Fibroblast of skin of scalp (primary cell): ENCODE data around the gene ACAA1.

Experiments used
- DNase-seq: peaks from one replicate; pipeline ENCODE4 v3.0.0-alpha.2; 2013

ACAA1 gene

DNA sequence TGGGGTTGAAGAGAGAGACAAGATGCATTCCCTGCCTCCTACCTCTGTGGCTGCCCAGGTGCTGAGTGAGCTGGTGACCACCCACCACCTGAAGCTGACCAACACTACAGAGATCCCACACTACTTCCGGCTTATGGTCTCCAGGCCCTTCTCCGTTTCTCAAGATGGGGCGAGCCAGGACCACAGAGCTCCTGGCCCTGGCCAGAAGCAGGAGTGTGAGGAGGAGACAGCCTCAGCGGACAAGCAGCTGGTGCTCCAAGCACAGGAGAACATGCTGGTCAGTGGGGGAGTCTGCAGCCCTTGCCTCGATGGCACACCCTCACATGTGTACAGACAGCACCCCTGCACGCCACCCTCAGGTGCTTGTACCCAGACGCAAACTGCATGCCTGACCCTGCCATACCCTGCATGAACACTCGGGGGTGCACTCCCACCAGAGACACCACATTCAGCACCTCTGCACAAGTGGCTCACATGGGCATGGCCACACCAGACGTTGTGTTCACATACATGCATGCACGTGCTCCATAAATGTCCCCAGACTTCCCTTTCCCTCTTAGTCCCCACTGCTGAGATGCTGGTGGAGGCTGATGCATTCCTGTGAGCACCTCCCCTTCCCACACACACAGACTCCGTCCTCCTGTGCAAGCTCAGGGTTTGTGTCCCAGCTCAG lies 19.0 kb downstream of the ACAA1 start:
- DNase-seq = peak; percentile 53

DNA sequence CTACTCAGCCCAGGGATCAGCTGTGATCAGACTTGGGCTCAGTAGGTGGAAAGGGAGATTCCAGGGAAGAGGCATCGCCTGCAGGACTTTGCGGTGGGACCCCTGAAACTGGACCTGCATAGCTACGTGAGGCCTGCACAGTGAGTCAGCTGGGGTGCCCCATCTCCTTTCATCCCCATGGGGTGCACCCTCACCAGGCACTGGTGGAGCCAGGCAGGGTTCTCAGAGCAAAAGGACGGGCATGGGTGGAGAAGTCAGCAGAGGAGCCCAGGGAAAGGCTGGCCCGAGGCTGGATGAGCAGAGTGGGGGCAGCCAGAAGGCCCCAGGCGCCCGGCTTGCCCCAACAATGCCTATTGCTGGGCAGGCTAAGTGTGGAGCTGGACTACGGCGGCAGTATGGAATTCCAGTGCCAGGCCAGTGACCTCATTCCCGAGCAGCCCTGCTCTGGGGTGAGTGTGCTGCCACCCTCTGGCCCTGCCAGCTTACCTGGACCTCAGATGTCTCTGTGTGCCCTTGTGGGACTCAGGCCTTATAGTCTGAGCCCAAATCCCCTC lies 19.7 kb downstream of the ACAA1 start:
- no peak for DNase-seq

DNA sequence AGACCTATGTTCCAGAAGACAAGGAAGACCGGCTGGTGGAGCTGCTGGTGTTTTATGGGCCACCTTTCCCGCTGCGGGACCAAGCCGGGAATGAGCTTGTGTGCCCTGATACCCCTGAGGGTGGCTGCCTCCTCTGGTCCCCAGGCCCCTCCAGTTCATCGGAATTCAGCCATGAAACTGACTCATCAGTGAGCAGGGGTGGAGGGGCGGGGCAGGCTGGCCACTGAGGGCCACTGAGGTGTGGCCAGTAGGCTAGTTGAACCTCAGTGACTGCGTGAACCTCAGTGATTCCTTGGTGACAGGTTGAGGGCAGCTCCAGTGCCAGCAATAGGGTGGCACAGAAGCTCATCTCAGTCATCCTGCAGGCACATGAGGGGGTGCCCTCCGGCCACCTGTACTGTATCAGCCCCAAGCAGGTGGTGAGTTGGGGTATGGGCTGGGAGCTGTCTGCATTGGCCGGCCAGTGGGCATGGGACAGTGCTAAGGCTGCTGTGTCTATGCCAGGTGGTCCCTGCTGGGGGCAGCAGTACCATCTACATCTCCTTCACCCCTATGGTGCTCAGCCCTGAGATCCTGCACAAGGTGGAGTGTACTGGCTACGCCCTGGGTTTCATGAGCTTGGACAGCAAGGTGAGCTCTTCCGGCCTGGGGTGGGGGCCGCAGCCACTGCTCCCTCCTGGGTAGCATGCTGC lies 20.3 kb downstream of the ACAA1 start:
- no peak for DNase-seq

DNA sequence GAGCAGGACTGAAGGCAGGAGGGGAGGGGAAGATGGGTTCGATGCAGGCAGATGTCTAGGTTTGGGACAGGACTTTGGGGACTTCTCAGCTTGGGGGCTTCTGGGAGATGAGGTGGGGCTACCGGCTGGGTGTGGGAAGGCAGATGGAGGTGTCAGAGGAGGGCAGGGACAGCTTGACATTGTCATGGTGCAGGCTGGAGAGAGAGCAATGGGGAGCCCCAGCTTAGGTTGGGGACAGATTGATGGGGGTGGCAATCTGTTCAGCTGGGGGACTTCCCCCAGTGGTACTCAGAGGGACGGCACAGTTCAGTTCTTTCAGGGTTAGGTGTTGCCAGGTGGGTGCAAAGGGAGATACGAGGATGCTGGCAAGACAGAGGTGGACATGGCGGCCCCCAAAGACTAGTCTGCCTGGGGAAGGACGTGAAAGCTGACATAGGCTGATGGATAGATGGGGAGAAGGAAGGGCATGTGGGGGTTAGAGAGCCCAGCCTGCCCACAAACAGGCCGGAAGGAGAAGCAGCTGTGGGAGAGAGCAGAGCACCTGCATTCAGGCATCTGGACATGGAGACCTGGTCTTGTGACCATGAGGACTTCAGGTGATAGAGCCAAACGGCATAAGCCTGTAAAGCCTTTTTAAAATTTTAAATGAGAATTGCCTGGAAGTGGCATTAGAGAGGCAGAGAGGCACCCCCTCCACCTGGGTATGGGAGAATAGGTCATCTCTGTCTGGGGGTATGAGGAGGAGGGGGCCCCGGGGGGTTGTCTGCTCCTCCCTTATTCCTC lies 21.1 kb downstream of the ACAA1 start:
- DNase-seq = no peak

DNA sequence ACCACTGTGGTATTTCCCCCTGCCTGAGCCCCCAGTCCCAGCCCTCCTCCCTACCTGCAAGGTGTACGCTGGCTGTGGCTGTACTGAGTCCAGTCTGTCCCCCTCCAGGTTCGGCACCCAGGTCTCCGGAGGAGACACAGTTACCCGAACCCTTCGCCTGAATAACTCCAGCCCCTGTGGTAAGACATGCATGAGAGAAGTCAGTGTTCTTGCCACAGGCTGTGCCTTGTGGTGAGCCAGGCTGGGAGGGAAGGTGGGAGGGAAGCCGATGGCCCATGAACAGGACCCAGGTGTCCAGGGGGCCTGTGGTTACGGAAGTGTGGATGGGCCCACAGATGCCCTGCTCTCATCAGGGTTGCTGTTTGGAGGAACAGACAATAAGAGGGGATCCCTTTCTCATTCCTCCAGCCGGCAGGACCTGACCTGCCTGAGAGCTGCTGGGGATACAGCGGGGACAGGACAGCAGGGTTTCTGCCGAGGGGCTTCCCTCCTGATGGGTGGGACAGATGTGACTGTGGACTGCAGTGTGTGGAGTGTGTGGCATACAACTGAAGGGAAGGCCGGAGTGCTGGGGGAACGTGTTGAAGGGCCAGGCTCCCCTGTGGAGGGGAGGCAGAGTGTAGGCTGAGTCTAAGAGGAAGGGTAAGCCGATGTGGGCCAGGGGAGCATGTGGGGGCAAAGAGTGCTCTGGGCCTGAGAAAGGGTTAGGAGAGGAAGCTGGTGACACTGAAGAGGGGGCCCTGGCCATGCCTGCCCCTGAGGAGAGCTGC lies 21.9 kb downstream of the ACAA1 start:
- no peak for DNase-seq

DNA sequence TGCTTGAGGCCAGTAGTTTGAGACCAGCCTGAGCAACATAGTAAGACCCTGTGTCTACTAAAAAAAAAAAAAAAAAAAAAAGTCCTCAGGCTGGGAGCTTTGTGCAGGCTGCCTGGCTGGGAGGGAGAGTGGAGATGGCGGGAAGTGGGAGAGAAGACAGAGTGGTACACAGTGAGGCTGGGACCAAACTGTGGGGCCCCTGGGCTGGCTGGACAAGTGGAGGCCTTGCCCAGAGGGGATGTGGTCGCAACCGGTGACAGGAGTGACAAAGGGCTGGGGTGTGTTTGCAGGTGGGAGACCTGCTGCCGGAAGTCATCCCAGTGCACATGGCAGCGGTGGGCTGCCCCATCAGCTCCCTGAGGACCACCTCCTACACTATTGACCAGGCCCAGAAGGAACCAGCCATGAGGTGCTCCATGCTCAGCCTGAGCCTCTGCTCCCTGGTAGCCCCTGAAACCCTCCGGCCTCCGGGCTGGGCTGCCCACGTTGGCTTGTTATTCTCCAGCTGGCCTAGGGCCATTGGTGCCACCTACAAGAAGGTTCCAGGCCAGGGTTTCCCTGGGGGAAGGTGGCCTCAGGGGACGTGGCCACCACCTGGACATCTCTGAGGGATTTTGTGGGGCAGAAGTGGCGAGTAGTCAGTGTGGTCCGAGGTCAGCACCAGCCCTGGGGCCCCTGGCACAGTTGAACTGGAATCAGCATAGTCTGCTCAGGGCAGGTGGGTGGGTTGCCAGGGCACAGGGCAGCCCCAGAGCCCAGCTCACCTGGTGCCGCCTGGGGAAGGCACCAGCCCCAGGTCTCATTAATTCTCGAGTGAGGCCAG lies 22.7 kb downstream of the ACAA1 start:
- no peak for DNase-seq

DNA sequence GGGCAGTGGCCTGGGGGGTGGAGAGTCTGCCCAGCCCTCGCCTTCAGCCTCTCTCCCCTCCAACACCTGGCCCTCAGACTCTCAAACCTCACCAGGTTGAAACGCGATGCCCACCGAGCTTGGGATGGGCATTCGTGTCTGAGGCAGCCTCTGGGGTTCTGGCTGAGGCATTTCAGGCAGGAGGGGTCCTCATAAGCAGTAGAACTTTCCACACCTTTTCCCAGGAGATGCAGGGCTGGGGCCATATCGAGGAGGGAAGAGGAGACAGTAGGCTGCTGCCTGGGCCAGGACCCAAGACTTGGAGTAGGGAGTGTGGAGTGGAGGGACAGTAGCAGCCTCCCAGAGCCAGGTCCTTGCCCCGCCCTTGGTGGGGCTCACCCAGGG lies 24.6 kb downstream of the ACAA1 start:
- DNase-seq = no peak

DNA sequence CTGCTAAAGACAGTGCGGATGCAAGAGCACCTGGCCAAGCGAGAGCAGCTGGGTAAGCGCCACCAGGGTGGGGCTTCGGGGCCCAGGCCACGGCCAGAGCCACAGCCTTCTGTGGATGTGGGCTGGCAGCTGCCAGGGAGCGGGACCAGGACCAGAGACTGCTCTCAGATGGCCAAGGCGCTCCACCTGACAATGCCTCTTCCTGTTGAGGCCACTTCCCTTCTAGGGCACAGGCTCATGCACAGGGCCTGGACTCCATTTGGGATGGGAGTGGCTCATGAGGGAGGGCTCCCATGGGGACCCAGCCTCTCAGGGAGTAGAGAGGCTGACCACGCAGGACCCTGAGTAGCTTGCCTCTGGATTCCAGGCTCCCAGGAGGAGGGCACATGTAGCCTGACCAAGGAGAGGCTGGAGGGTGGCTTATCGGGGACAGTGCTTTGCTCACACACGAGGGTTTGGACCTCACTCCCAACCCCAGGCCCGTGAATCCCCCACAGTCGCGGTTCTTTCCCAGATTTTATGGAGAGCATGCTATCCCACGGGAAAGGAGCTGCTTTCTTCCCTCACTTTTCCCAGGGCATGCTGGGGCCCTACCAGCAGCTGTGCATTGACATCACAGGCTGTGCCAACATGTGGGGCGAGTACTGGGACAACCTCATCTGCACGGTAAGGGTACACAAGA lies 25.1 kb downstream of the ACAA1 start:
- DNase-seq = no peak

DNA sequence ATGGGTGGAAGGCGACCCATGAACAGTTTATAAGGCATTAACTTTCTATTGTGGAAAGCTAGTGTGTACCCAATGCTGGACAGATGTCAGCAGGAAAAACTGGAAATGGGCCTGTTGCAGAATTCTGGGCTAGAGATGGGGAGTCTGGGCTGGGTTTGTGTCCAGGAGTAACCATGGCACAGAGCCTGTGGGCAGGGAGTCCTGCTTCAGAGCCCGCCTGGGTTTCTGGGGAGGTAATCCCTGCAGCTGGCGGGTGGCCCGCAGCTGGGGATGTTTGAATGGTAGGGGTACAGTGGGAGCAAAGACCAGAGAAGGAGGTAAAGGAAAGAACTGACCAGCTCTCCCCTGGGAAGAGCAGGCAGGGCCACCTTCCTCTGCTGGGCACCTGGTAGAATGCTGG lies 25.7 kb downstream of the ACAA1 start:
- DNase-seq = no peak

DNA sequence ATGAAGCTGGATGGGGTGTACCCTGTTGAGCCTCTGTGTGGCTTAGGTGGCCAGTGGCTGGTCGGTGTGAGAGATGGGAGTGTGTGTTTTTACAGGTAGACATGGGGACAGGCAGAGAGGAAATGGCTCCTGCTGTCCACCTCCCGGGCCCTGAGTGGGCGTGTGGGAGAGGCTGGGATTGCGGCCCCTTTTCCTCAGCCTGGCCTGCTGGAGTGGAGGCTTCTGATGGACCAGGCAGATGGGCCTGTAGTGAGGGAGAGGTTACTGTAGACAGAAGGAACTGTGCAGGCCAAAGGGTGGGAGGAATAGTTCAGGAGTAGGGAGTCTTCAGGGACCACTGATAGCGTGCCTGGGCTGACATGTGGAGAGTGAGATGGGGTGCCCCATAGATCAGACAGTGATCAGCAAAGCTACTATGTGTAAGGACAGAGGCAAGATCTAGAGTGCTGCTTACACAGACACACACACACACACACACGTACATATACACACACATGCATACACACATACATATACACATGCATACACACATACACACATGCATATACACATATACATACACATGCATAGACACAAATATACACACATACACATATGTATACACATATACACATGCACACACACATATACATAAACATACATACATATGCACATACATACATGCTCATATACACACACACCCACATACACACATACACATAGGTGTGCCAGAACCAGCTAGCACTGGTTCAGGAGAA lies 26.4 kb downstream of the ACAA1 start:
- DNase-seq = no peak

DNA sequence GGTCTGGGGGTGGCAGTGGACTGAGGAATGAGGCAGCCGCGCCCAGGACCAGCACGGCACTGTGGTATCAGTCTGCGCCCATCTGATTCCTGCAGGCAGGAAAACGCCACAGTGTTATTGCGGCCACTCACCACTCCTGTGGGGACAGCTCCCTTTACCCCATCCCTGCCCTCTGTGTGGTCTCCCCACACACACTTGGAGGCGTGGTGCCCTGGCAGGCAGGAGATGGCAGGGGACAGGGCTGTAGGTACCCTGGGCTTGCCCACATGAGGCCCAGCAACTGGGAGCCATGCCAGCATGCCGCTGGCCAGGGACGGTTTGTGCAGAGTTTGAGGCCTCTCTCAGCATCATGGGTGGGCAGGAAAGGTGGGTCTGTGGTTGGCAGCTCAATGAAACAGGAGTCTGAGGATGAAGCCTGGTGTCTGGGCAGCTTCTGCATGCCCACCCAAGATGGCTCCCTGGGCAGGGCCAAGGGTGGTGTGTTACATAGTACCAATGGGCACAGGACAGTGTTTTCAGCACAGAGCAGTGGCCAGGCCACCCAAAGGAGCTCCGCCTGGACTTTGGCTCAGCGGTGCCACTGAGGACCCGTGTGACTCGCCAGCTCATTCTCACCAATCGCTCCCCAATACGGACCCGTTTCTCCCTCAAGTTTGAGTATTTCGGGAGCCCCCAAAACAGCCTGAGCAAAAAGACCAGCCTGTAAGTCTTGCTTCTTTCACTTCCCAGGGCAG lies 27.2 kb downstream of the ACAA1 start:
- no peak for DNase-seq

DNA sequence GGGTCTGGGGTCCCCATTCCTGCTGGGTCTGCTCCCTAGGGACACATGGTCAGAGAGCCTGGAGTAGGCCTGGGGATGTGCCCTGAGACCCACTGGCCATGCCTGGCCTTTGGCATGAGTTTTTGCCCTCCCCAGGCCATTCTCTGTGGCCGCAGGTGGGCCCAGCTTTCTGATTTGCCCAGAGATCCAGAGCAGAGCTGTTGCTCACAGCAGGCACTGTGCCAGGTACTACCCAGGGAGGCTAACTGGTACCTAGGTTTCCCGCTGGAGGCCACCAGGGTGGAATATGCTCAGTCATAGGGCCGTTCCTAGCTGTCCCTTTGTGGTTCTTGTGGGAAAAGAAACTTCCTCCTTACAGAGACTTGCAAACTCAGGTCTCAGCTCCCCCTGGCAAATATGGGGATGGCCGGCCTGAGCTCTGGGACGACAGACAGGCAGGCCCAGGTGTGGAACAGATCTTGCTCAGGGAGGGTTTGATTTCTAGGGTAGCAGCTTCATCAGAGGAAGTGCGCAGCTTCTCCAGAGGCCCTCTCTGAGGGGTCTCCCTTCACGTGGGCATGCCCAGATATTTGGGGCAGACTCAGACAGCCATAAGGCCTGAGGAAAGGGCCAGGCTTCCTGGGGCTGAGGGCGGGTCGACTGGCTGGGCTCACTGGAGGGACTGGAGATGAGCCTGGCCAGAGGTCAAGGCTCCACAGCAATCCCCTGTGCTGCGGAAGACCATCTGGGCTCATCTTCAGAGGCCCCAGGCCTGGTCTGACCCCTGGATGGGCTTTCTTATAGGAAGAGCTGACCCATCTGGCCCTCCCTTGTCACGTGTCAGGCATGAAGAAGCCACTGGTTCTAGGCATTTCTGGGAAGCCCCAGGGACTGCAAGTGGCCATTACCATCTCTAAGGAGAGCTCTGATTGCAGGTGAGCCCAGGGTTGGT lies 28.0 kb downstream of the ACAA1 start:
- DNase-seq = no peak

DNA sequence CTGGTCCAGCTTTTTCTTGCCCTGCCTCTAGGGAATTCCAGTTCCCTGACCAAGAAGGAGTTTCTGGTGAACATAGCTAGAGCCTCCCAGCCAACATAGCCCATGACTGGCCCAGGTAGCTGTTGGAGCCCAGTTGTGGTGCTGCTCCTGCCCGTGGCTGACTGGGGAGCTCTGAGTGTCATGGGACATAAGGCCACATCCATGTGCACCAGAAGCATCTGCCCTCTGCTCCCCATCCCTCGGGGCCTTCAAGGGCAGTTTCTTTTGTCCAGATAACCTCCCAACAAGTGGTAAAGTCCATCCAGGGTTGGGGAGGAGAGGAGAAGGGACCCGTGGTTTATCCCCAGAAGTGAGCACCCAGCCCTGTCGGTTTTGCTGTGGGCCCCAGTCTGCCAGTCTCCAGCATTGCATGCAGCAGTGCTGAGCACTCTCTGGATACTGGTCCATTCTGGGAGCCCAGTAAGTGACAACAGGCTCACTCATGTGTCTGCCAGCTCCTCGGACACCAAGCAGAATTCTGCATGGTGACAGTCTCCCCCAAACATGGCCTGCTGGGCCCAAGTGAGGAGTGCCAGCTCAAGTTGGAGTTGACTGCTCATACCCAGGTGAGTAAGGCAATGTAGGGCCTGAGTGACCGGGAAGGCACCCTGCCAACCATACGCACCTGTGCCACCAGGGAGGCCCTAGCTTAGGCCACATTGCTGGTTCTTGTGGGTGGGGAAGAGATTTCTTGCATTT lies 28.8 kb downstream of the ACAA1 start:
- DNase-seq = no peak

DNA sequence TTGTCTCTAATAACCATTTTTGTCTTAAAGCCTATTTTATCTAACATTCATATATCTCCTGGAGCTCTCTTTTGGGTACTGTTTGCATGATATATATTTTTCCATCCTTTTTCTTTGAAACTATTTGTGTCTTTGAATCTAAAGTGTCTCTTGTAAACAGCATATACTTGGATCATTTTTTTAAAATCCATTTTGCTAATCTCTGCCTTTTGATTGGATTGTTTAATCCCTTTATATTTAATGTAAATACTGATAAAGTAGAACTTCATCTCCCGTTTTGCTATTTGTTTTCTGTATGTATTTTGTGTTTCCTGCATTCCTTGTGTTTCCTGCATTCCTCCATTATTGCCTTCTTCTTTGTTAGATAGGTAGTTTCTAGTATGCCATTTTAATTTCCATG lies 31.4 kb downstream of the ACAA1 start:
- DNase-seq = no peak

DNA sequence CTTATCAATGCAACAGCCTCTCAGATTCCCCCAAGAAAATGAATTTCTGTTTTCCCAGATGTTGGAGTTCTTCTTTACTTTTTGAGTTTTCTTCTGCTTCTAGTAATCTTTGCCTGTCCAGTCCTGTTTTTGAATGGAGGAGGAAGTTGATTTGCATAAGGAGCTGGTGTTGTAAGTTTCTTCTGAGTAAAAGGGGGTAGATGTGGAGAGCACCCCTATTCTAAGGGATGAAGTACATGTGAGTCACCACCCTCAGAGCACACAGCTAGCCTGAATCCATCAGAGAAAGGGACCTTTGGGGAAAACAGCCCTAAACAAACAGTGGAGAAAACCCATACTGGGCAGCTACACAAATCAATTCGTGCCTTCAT lies 34.5 kb downstream of the ACAA1 start:
- no peak for DNase-seq

DNA sequence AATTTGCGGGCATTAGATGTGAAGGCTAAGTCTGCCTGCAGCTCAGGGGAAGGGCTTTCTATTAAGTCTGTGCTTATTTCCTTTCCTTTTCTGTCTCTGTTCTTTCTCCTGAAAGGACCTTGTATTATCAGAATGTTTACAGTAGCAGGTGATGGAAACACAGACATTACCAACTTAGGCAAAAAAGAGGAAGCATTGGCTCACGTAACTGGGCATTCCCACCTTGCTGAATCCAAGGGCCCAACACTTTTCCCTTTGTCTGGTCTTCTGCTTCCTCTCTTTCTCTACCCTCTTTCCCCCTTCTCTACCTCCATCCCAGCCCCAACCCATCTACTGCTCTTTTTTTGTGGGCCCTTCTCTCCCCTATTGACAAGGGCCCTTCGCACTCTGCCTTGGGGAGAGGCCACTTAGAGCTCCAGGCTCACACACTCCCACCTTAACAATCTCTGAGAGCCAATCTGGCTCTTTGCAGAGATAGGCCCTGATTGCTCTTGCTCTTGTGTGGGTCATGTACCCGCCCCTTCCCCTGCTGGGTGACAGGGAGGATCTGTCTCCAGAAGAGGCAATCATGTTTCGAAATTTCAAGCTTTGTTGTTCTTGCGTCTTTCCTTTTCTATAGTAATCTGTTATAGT lies 35.0 kb downstream of the ACAA1 start:
- DNase-seq = no peak

DNA sequence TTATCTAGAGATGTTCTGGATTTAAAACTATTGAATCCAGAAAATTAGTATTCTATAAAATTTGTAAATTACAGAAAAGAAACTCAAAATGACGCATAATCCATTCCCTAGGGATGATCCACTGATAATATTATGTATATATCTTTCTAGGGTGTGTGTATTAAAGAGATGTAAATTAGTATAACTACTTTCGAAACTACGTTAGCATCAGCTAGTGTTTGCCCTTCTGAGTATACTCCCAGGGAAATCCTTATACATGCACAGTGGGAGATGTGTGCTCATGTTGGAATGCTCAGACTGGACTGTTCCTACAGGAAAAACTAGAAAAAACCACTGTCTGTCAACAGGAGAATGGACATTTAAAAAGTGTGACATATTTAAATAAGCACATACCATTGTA lies 36.4 kb downstream of the ACAA1 start:
- no peak for DNase-seq
